ENCODE measurements around the gene SYT1. TPM values are rescaled to one million over a fixed set of nuclear protein-coding genes. Genes with fewer than 3 reads are reported as not detected.

SYT1 gene
- total RNA-seq, 1 donor from 2014 or later = 2.1 TPM

DNA sequence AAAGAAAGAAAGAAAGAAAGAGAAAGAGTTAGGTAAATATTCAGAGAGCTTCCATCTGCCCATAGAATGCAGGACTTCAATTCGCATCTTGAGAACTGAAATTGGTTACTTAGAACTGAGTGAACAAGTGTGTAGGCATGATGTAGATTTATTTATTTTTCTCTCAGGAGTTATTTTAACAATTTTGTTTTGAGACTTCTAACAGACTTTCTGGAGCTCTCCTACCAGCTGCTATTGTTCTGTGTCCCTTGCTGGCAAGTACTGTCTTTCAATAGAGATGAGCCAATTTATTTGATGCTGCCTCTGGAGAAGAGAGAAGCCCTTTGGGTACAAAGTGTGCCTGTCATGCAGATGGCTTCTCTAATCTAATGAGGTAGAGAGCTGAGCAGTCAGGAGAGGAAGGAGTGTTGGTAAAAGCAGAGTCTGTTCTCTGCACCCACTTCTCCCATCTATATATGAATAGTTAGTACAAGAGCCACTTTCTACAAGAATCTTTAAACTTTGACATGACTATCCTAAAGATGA lies 67.0 kb downstream of the SYT1 start:
- Histone ChIP-seq H3K9ac (ENCODE audit: low read depth in 1 of 3, low read length in 3 of 3) (no peak overlapping the region), H3K27ac (ENCODE audit: low read depth, low read length) (no peak overlapping the region), H3K4me1 (ENCODE audit: control insufficient read depth in 3 of 3, insufficient read depth in 3 of 3, low read length in 3 of 3) (no peaks in the 10 kb centered on the region), H3K4me3 (ENCODE audit: low read length in 3 of 3) (no peak overlapping the region), H3K36me3 (ENCODE audit: control insufficient read depth in 3 of 3, insufficient read depth in 3 of 3, low read length in 3 of 3) (no peaks in the 10 kb centered on the region), H3K27me3 (ENCODE audit: control insufficient read depth in 3 of 3, insufficient read depth in 3 of 3, low read length in 3 of 3) (no peaks in the 10 kb centered on the region), H3K9me3 (ENCODE audit: control insufficient read depth in 3 of 3, low read length in 3 of 3) (no peaks in the 10 kb centered on the region)

DNA sequence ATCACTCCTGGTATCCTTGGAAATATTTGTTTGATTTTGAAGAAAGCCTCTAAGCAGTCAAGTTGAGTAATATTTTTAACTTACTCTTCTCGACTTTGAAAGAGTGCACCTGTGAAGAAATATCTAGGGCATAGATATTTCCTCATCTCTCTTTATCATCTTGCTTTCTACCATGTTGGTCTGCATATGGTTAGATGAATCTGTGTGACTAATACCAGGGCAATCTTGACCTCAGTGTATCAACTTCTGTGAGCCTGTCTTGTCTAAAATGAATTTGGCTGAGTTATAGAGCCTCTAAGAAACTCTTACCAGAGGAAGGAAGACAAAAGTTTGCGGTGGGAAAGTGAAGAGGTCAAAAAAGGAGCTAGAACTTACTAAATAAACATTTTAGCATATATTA lies 68.4 kb downstream of the SYT1 start:
- H3K27ac ChIP-seq (ENCODE audit: low read depth, low read length) = no peak overlapping the region
- H3K4me1 ChIP-seq (ENCODE audit: control insufficient read depth in 3 of 3, insufficient read depth in 3 of 3, low read length in 3 of 3) = no peaks in the 10 kb centered on the region
- H3K36me3 ChIP-seq (ENCODE audit: control insufficient read depth in 3 of 3, insufficient read depth in 3 of 3, low read length in 3 of 3) = no peaks in the 10 kb centered on the region
- H3K9ac ChIP-seq (ENCODE audit: low read depth in 1 of 3, low read length in 3 of 3) = no peak overlapping the region
- H3K27me3 ChIP-seq (ENCODE audit: control insufficient read depth in 3 of 3, insufficient read depth in 3 of 3, low read length in 3 of 3) = no peaks in the 10 kb centered on the region
- H3K9me3 ChIP-seq (ENCODE audit: control insufficient read depth in 3 of 3, low read length in 3 of 3) = no peaks in the 10 kb centered on the region
- H3K4me3 ChIP-seq (ENCODE audit: low read length in 3 of 3) = no peak overlapping the region

DNA sequence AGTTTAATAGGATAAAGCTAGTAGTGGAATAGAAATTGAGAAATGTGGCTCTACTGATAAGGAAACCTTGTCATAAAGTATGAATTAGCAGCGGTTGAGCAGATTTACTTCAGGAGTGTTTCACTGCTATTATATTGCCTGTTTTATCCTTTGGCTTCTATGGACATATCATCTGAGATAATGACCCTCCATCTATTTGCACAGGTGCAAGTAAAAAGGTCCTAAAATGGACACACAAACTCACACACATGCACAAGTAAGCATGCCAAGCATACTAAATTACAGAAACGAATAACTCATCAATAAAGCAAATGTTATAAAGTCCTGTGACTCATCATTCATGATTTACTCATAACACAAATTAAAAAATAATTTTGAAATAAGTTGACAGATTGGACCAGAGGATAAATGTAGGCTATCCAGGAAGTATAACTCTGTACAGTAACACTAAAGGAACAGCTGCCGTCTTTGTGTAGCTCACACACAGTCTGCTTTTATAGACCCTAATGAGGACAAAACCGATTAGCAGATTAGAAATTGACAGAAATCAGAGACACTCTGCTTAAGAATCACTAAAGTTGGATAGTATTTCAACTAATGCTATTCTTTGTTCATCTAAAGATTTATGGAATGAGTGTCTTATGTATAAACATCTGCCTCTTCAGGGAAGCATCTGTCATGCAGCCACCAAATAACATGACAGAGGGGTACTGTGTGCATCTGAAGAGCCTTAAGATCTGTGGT lies 73.9 kb downstream of the SYT1 start:
- Histone ChIP-seq H3K4me1 (ENCODE audit: control insufficient read depth in 3 of 3, insufficient read depth in 3 of 3, low read length in 3 of 3) (no peaks in the 10 kb centered on the region), H3K36me3 (ENCODE audit: control insufficient read depth in 3 of 3, insufficient read depth in 3 of 3, low read length in 3 of 3) (no peaks in the 10 kb centered on the region), H3K9ac (ENCODE audit: low read depth in 1 of 3, low read length in 3 of 3) (no peak overlapping the region), H3K4me3 (ENCODE audit: low read length in 3 of 3) (no peak overlapping the region), H3K27ac (ENCODE audit: low read depth, low read length) (no peak overlapping the region), H3K27me3 (ENCODE audit: control insufficient read depth in 3 of 3, insufficient read depth in 3 of 3, low read length in 3 of 3) (no peaks in the 10 kb centered on the region), H3K9me3 (ENCODE audit: control insufficient read depth in 3 of 3, low read length in 3 of 3) (no peaks in the 10 kb centered on the region)

DNA sequence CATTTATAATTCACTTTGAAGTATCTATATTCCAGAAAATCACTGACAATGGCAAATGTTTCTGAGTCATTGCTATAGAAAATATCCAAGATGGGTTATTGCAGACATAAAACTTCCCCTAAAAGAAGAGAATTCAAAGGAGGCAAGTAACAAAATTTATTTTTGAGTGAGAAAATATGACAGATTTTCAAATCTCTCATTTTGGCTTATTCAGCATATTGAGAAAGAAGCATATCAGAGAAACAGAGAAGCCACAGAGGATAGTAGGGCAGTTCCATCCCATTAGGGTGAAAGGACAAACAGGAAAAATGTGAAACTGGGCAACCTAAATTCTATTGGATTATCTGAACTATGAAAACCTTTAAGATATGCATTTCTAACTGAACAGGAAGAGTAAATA lies 85.0 kb downstream of the SYT1 start:
- H3K9ac ChIP-seq (ENCODE audit: low read depth in 1 of 3, low read length in 3 of 3) = no peak overlapping the region
- no peaks in the 10 kb centered on the region for H3K36me3 ChIP-seq (ENCODE audit: control insufficient read depth in 3 of 3, insufficient read depth in 3 of 3, low read length in 3 of 3)
- peaks cover 0 to 2% (median 0%) of the 10 kb centered on the region in 3 donors for H3K9me3 ChIP-seq (ENCODE audit: control insufficient read depth in 3 of 3, low read length in 3 of 3)
- no peaks in the 10 kb centered on the region for H3K4me1 ChIP-seq (ENCODE audit: control insufficient read depth in 3 of 3, insufficient read depth in 3 of 3, low read length in 3 of 3)
- no peak overlapping the region for H3K27ac ChIP-seq (ENCODE audit: low read depth, low read length)
- no peaks in the 10 kb centered on the region for H3K27me3 ChIP-seq (ENCODE audit: control insufficient read depth in 3 of 3, insufficient read depth in 3 of 3, low read length in 3 of 3)
- H3K4me3 ChIP-seq (ENCODE audit: low read length in 3 of 3) = no peak overlapping the region

DNA sequence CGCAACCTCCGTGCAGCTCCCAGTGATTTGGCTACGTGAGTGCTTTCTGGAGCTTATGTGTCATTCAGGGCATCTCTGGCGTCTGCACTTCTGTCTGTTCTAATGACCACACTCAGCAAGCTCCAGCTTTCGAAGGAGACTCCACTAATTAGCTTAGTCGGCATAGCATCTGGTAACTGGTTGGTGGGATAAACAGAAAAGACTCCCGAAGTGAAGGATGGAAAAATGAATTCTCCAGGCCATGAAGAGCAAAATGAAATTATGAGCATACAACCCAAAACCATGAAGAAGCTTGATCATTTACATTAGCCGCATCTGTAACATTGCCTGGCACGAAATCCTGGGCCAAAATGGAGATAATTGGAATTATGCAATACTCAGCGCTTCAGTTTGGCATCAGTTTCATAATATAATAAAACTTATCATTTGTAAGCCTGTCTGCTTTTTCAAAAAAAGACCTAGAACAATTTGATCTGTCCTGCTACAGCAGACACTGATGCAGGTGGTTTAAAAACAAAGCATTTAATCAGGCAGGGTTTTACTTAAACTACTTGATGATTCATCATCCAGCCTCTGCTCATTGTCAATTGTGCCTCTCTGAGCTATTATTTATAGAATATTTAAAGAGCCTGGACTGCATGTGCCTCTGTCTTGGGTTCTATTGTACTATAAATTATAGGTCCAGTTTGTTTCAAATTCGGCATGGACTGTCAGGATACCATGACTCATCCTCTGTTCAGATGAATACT lies 87.4 kb downstream of the SYT1 start:
- H3K36me3 ChIP-seq (ENCODE audit: control insufficient read depth in 3 of 3, insufficient read depth in 3 of 3, low read length in 3 of 3) = no peaks in the 10 kb centered on the region
- no peaks in the 10 kb centered on the region for H3K27me3 ChIP-seq (ENCODE audit: control insufficient read depth in 3 of 3, insufficient read depth in 3 of 3, low read length in 3 of 3)
- H3K9me3 ChIP-seq (ENCODE audit: control insufficient read depth in 3 of 3, low read length in 3 of 3) = peaks cover 0 to 2% (median 0%) of the 10 kb centered on the region in 3 donors
- no peak overlapping the region for H3K27ac ChIP-seq (ENCODE audit: low read depth, low read length)
- H3K4me1 ChIP-seq (ENCODE audit: control insufficient read depth in 3 of 3, insufficient read depth in 3 of 3, low read length in 3 of 3) = no peaks in the 10 kb centered on the region
- no peak overlapping the region for H3K9ac ChIP-seq (ENCODE audit: low read depth in 1 of 3, low read length in 3 of 3)
- H3K4me3 ChIP-seq (ENCODE audit: low read length in 3 of 3) = no peak overlapping the region

DNA sequence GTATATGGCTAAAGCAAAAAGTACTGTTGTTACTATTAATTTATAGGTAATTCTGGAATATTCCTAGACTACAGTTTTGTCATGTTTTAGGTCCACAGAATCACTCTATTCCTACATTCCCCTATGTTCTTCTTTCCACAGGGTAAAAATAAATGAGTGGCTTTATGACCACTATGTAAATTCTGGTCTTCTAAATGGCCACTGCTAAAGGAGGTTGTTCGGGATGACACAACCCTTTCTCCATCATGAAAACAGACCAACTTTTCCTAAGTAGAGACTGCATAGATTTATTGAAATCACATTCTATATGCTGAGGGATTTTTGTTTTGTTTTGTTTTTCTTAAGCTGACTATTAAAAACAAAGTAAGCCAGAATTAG lies 88.0 kb downstream of the SYT1 start:
- H3K4me1 ChIP-seq (ENCODE audit: control insufficient read depth in 3 of 3, insufficient read depth in 3 of 3, low read length in 3 of 3) = no peaks in the 10 kb centered on the region
- H3K4me3 ChIP-seq (ENCODE audit: low read length in 3 of 3) = no peak overlapping the region
- H3K27ac ChIP-seq (ENCODE audit: low read depth, low read length) = no peak overlapping the region
- H3K36me3 ChIP-seq (ENCODE audit: control insufficient read depth in 3 of 3, insufficient read depth in 3 of 3, low read length in 3 of 3) = no peaks in the 10 kb centered on the region
- H3K27me3 ChIP-seq (ENCODE audit: control insufficient read depth in 3 of 3, insufficient read depth in 3 of 3, low read length in 3 of 3) = no peaks in the 10 kb centered on the region
- no peak overlapping the region for H3K9ac ChIP-seq (ENCODE audit: low read depth in 1 of 3, low read length in 3 of 3)
- H3K9me3 ChIP-seq (ENCODE audit: control insufficient read depth in 3 of 3, low read length in 3 of 3) = peaks cover 0 to 2% (median 0%) of the 10 kb centered on the region in 3 donors

DNA sequence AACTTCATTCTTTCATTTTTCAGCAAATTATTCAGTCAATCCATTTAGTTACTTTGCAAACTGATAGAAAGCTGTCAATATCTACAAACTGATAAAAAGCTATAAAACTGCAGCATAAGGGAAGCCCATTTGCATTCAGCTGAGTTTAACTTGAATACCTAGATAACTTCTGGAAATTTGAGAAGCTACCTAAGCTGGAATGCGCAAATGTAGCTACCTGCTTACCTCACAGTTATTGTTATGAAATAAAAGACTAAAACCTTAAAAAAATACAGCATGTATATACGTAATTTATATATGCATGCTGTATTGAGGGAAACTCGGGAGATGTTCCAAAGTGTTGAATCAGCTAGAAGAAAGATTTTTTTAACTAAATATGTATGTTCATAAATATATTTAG lies 94.4 kb downstream of the SYT1 start:
- no peak overlapping the region for H3K9ac ChIP-seq (ENCODE audit: low read depth in 1 of 3, low read length in 3 of 3)
- no peaks in the 10 kb centered on the region for H3K9me3 ChIP-seq (ENCODE audit: control insufficient read depth in 3 of 3, low read length in 3 of 3)
- no peaks in the 10 kb centered on the region for H3K27me3 ChIP-seq (ENCODE audit: control insufficient read depth in 3 of 3, insufficient read depth in 3 of 3, low read length in 3 of 3)
- no peaks in the 10 kb centered on the region for H3K4me1 ChIP-seq (ENCODE audit: control insufficient read depth in 3 of 3, insufficient read depth in 3 of 3, low read length in 3 of 3)
- no peak overlapping the region for H3K27ac ChIP-seq (ENCODE audit: low read depth, low read length)
- H3K4me3 ChIP-seq (ENCODE audit: low read length in 3 of 3) = no peak overlapping the region
- no peaks in the 10 kb centered on the region for H3K36me3 ChIP-seq (ENCODE audit: control insufficient read depth in 3 of 3, insufficient read depth in 3 of 3, low read length in 3 of 3)

DNA sequence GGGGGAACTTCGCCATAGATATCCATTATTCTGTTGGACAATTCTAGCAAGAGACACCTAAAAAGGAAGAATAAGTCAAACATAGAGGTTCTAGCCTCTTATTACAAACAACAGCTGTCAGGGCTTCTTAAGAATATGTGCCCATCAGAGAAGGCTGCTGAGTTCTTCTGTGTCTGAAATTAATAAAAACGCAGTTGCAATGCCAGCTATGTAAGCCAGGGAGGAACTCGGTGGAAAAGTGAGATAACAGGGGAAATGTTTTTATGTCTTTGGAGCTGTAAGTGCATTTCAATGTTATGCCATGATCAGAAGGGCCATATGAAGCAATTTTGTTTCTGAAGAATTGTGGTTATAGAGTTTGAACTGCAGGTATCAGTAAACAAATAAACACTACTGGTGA lies 95.0 kb downstream of the SYT1 start:
- Histone ChIP-seq H3K4me1 (ENCODE audit: control insufficient read depth in 3 of 3, insufficient read depth in 3 of 3, low read length in 3 of 3) (no peaks in the 10 kb centered on the region), H3K9ac (ENCODE audit: low read depth in 1 of 3, low read length in 3 of 3) (no peak overlapping the region), H3K9me3 (ENCODE audit: control insufficient read depth in 3 of 3, low read length in 3 of 3) (no peaks in the 10 kb centered on the region), H3K27ac (ENCODE audit: low read depth, low read length) (no peak overlapping the region), H3K36me3 (ENCODE audit: control insufficient read depth in 3 of 3, insufficient read depth in 3 of 3, low read length in 3 of 3) (no peaks in the 10 kb centered on the region), H3K27me3 (ENCODE audit: control insufficient read depth in 3 of 3, insufficient read depth in 3 of 3, low read length in 3 of 3) (no peaks in the 10 kb centered on the region), H3K4me3 (ENCODE audit: low read length in 3 of 3) (no peak overlapping the region)

DNA sequence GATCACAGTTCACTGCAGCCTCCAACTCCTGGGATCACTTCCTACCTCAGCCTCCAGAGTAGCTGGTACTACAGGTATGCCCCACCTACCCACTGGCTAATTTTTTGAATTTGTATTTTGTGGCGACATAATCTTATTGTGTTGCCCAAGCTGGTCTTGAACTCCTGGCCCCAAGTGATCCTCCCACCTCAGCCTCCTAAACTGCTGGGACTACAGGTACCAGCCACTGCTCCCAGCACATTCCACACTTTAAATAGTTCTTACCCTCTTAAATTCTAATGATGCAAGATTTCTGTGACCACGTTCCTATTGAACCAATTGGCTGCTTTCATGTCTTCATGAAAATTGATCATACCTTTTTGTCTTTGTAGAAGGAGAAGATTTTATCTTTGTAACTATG lies 96.6 kb downstream of the SYT1 start:
- no peaks in the 10 kb centered on the region for H3K27me3 ChIP-seq (ENCODE audit: control insufficient read depth in 3 of 3, insufficient read depth in 3 of 3, low read length in 3 of 3)
- no peaks in the 10 kb centered on the region for H3K9me3 ChIP-seq (ENCODE audit: control insufficient read depth in 3 of 3, low read length in 3 of 3)
- H3K27ac ChIP-seq (ENCODE audit: low read depth, low read length) = no peak overlapping the region
- no peaks in the 10 kb centered on the region for H3K4me1 ChIP-seq (ENCODE audit: control insufficient read depth in 3 of 3, insufficient read depth in 3 of 3, low read length in 3 of 3)
- H3K36me3 ChIP-seq (ENCODE audit: control insufficient read depth in 3 of 3, insufficient read depth in 3 of 3, low read length in 3 of 3) = no peaks in the 10 kb centered on the region
- no peak overlapping the region for H3K9ac ChIP-seq (ENCODE audit: low read depth in 1 of 3, low read length in 3 of 3)
- H3K4me3 ChIP-seq (ENCODE audit: low read length in 3 of 3) = no peak overlapping the region

DNA sequence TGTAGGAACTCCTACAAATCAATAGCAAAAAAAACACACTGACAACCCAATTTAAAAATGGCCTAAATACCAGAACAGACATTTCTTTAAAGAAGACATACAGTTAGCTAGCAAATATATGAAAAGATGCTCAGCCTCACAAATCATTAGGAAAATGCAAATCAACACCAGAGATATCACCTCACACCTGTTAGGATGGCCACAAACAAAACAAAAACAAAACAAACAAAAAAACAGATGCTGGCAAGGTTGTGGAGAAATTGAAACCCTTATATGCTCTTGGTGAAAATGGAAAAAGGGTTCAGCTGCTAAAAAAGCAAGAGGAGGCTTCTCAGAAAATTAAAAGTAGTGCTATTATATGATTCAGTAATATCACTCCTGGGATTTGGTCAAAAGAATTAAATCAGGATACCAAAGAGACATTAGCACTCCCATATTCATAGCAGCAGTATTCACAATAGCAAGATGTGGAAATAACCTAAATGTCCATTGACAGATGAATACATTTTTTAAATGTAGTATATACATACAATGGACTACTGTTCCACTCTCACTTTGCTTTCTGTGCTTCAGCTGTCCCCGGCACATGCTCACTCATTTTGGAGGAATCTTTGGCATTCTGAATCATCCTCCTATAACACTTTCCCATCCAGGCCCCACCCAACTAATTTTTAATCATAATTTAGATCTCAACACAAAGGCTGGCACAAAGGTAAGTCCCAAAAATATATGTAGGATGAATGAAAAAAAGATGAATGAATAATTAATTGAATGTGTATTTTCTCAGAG lies 99.1 kb downstream of the SYT1 start:
- Histone ChIP-seq H3K27ac (ENCODE audit: low read depth, low read length) (no peak overlapping the region), H3K27me3 (ENCODE audit: control insufficient read depth in 3 of 3, insufficient read depth in 3 of 3, low read length in 3 of 3) (no peaks in the 10 kb centered on the region), H3K4me3 (ENCODE audit: low read length in 3 of 3) (no peak overlapping the region), H3K4me1 (ENCODE audit: control insufficient read depth in 3 of 3, insufficient read depth in 3 of 3, low read length in 3 of 3) (no peaks in the 10 kb centered on the region), H3K36me3 (ENCODE audit: control insufficient read depth in 3 of 3, insufficient read depth in 3 of 3, low read length in 3 of 3) (no peaks in the 10 kb centered on the region), H3K9me3 (ENCODE audit: control insufficient read depth in 3 of 3, low read length in 3 of 3) (no peaks in the 10 kb centered on the region), H3K9ac (ENCODE audit: low read depth in 1 of 3, low read length in 3 of 3) (no peak overlapping the region)
